Stimulated activated CD8-positive, alpha-beta memory T cell treated with anti-CD3 and anti-CD28 coated beads, Interleukin-4, amount 100 ng/mL, for 1 hour (primary cell): ENCODE measurements around the gene CLRN3.

Experiments used
- DNase-seq, 2 donors: peaks; one replicate each; pipeline ENCODE4 v3.0.0-alpha.2; 2020; ENCODE audit warnings: low read depth in 2 of 2, low spot score in 1 of 2

The CLRN3 gene

DNA sequence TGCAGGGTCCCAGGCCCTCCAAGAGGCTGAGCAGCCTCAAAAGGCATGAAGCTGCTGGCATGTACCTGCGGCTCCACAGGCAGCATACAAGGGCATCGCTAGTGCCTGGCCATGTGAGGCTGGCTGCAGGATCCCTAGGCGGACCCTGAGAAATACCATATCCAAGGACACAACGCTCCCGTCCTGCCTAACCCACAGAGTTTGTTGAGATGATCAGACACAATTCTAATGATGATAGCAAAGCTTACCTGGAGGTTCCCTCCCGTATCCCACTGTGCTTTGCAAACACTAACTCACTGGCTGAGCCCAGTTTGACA, 17.3 kb downstream of the CLRN3 start:
- no peak for DNase-seq

DNA sequence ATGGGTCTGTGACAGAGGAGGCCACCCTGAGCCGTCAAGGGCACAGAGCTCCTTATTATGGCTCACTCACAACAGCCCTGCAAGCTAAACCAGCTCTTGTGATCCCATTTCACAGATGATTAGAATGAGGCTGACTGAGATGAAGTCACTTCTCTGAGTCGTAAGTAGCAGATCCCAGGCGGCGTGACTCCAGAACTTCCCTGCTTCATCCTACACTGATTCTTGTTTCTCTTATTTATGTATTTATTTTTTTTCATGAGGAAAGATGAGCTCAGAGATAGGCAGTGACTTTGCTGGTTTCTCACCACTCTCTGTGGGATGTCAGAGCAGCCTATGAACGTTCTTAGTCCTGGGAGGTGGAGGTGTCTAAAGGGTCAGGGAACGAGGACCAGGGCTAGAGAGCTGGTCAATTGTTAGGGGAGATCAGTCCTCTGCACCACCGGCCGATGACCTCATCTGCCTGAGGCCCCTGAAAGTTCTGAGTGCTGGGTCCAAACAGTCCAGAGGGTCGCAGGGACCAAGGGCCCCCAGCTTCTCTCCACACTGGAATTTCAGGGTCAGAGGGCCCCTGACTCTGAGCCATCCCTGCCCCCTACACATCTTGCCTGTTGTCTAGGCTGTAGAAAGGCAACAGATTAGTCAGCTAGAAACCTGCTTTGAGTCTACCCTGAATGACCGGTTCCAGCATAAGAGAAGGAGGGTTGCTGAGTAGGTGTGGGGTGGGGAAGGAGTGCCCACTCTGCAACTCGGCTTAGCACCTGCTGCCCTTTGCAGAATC, 17.9 kb downstream of the CLRN3 start:
- DNase-seq = no peak

DNA sequence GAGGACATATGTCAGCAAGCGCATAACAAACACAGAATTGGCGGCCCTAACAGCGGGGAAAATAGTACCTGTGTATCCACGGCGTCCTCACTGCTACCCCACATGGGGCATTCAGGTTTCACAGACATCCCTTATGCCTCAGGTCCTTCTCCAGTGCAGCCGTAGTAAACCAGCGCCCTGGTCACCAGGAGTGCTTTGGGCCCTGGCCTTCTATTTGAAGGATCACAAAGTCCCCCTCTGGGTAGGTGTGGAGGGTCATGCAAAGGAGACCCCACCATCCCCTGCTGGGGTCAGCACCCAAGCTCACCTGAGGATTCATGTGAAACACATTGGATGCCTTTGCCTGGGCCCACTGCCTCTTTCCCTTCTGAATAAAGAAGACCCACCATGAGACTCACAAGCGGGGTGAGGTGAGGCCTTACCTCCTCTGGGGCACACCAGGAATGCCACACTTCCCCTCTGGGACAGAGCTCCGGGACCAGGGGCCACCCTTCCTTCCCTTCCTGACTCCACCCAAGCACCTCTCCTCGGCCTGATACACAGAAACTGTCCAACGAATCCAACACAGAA, 18.8 kb downstream of the CLRN3 start:
- no peak for DNase-seq

DNA sequence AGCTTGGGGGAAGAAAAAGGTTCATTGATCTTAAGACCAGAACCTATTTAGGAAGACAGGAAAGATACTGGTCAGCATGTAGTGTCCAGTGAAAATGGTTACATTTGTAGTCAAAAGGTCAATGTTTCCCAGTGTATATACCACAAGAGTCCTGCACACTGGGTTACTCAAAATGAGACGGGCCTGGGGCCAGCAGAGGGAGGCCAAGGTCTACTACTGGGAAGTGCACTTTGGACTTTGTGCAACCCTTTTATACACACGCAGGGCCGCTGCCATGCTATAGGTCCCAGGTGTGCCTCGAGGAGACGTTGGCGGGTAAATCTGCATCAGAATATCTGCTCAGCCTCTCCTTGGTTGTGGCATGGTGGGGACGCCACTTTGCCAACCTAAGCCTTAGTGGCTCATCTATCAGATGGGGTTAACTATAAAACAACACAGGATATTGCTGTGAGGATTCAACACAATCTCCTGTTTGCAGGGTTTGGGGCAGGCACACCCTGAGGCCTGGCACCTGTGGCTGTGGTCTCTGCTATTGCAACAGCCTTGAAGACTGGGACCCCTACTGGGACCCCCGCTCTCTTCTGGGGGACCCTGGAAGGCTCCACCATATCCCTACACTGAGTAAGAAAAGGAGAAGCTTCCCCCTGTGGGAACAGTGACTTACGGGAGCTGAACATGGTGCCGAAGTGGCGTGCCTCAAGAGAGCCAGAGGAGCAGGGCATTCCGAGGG, 19.7 kb downstream of the CLRN3 start:
- DNase-seq = no peak

DNA sequence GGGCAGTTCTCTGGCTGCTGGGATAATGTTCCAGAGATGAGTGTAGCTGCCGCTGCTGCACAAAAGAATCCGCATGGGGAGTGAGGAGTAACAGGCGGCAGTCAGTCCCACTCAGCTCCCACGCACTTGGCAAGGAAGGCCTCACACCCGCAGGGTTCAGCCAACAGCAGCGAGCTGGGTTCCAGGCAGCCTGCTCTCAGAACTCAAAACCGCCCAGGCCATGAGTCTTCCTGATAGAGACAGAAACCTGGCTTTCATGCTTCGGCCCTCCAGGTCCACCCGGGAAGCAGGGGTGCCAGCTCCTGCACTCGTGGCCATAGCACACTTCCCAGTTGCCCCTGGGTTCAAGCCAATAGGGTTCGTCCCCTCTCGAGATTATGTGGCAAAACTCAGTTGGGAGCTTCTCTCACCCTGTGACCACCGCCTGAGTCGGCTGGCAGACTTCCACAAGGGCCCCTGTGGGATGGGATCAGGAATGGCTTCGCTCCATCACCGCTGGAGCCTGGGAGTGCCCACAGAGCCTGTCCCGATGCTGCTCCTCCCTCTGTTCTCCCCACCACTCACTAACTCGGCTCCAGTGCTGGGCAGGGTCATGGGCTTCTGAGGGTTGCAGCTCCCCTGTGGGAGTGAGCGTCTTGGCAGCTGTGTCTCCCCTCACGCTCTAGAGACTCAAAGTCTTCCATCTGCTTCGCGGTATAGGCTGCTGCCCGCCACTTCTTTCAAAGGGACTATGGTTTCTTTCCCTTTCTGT, 20.6 kb downstream of the CLRN3 start:
- DNase-seq = no peak

DNA sequence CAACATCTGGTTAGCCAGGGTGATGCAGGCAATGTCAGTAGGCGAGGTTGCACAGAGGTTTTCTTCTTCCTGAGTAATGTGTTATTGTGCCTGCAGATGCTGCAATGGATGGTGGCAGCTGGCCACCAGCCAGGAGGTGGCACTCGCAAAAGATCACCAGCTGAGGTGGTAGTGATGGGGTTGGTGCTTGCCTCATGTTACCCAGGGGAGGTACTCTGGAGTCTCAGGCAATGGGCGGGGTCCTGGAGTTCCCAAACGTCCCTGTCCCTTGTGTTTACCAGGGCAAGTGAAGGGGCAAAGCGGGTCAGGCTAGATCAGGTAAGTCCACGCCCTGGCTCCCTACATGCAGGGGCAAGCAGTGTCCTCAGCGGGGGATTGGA, 21.1 kb downstream of the CLRN3 start:
- no peak for DNase-seq

DNA sequence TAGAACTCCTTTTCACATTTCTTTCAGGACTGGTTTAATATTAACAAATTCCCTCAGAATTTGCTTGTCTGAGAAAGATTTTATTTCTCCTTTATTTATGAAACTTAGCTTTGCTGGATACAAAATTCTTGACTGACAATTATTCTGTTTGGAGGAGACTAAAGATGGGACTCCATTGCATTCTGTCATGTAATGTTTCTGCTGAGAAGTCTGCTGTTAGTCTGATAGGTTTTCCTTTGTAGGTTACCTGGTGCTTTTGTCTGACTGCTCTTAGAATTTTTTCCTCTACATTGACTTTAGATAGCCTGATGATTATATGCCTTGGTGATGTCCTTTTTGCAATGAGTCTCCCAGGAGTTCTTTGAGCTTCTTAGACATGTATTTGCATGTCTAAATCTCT, 23.4 kb downstream of the CLRN3 start:
- DNase-seq = no peak

DNA sequence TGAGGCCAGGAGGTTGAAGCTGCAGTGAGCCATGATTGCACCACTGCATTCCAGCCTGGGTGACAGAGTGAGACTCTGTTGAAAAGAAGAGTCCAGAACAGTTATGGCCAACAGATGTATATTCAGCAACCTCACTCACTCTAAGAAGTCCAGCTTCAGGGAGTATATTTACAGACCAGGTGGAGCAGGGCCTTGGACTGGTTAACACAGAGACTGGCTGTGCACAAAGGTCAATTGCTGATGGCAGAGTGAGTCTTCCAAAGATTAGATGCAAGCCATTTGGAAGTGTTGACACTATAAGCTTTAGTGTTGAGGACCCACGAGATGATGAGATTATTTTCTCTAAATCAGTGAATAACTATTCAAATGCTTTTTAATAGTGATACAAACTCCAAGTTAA, 24.9 kb downstream of the CLRN3 start:
- DNase-seq = no peak

DNA sequence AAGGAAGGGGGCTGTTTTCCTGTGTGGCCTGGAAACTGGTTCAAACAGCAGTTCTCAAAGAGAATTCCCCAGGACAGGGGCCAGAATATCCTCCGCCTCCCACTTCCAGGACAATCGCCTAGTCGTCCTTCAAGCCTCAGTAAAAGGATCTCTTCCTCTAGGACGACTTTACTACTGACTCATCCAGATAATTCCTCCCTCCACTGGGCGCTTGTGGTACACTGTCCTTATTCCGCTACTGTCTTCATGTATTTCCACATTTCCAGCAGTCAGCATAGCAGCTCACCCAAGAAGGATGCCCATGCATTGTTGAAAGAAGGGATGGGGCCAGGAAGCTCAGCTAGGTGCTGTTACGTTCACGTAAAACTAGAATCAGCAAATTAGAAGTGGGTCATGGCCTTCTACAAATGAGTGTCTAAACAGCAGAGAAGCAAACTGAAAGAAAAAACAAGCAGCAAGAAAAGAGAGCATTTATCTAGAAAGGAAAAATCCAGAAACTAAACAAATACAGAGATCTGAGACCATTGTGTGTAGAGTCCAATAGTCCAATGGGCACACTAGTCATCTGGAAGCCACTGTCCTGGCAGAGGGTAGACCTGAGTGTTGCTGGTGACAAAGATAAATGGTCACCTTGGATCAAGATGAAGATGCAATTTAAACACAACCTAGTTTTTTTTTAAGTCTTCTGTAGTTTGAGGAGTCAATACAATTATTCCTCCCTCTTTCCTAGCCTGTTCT, 26.3 kb downstream of the CLRN3 start:
- no peak for DNase-seq

DNA sequence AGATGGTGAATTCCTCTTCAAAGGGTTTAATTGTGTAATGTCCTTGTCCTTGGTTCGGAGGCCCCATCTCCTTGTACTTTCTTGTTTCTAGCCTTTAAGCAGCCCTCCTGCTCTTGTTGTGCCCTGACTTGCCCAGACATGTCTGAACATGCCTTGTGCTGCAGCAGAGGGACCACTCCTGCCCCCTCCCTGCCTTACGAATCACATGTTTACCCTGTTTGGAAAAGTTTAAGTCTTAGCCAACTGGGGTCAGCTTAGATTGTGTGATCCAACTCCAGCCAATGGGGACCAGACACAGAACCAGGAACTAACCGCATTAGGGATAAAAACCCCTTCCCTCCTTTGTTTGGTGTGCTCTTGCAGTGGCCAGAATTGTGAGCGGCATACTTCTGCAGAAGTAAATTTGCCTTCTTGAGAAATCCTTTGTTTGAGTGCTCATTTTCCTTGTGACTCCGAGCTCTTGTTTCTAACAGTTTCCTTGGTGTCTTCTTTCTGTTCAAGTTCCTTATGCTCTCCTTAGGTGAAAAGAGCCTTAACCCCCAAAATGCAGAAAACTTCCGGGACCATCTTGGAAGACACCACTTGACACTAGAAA, 29.4 kb downstream of the CLRN3 start:
- DNase-seq = no peak

DNA sequence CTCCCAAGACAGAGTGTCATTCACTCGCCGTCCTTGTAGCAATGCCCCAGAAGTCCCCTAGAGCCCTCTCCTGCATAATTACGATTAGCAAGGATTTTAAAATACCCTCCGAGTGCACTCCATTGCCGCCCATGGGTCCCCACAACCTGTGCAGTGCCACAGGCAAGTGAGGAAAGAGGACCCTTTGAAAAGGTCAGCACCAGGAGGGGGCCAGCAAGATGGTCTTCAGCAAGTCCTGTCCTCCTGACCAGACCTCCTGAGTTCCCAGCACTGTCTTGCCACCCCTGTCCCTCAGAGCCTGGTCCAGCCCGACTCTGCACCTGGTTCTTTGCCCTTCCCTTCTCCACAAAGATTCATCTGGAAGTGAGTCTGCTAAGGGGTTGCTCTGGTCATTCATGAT, 32.1 kb downstream of the CLRN3 start:
- no peak for DNase-seq

DNA sequence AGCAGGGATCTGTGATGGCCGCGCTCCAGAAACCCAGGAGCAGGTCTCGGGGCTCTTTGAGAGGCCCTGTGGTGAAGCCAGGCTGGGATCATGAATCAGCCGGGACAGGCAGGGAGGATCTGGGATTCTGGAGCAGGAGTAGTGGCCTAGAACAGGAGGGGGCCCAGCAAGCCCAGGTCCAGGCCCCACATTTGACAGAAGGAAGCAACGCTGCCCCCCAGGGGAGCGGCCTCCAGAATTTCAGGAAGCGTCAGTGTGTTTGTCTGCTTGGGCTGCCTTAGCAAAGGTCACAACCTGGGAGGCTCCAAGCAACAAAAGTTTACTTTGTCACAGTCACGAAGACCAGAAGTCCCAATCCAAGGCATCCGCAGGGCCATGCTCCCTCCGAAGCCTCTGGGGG, 36.8 kb downstream of the CLRN3 start:
- DNase-seq = no peak

DNA sequence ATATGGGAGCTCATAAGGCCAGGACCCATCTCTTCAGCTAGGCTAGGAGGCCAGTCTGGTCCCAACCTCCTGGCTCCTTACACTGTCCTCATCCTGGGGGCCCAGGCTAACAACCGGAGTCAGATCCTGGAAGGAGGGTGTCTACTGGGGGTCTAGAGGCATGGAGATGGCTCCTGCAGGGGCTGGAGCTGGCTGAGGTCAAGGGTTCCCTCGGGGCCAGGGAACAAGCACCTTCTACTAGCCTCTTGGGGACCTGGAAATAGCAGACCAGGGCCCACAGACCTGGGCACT, 37.2 kb downstream of the CLRN3 start:
- no peak for DNase-seq

DNA sequence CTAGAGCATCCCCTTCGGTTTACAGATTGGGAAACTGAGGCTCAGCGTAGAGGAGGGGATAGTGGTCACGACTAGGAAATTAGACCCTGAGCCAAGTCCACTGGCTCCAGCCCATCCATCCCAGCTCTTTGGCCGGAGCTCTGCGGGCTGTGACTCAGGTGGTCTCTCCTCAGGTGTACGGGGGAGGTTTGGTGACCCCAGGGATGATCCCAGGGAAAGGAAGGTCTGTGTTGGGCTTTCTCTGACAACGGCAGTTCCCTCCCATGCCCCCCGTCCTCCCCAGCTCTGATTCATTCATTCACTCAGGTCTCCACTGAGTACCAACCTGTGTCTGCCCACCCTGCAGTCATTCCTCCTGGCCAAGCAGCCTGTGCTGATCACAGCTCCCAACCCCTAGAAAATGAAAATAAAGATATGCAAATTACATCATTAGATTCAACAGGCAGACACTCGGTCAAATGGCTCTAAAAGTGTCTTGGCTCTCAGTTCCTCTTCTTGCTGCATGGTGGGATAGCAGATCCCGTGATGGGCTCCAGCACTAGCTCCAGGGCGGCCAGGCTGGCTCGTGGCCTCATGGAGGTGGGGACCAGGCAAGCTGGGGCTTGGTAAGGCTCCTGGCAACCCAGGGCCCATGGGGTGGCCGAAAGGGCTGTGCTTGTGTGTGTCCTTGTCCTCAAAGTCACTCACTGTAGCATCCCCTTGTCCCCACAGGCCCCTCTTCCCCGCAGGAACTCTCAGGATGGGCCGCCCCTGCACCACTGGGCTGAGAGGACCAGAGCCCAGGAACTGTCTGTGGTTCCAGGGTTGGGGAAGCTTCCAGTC, 37.8 kb downstream of the CLRN3 start:
- no peak for DNase-seq

DNA sequence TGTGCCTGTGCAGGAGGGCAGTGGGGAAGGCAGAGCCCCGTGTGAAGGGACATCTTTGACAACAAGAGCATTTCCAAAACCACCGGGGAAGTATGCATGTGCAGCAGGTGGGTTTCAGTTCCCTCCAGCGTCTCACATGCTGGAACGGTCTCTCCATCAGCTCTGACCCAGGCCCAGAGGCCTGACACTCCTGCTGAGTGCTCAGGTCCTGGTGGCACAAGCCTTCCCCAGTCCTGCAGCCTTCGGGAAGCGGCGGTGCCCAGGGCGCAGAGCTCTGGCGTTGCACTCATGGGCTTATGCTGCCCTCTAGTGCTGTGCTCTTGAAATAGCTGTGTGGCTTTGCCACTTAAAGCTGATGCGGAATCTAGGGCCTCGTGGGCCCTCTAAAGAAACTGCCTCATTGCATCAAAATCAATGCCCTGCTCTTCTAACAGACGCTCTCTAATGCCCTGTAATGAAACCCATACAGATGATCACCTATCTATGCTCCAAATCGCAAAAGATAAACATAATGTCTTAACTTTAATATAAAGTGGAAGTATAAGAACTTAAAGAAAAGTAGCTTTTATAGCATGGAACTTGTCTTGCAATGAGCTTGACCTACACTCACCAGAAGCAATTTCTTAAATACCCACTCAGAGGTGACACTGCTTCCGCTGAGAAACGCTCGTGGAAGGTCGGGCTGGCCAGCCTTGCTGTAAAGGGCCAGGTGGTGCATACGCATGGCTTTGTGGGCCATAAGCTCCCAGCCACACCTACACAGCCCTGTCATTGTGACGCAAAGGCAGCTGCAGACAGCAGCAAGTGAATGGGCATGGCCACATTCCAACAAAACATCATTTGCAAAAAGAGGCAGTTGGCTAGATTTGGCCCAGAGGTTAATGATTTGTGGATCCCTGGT, 38.6 kb downstream of the CLRN3 start:
- DNase-seq = no peak

DNA sequence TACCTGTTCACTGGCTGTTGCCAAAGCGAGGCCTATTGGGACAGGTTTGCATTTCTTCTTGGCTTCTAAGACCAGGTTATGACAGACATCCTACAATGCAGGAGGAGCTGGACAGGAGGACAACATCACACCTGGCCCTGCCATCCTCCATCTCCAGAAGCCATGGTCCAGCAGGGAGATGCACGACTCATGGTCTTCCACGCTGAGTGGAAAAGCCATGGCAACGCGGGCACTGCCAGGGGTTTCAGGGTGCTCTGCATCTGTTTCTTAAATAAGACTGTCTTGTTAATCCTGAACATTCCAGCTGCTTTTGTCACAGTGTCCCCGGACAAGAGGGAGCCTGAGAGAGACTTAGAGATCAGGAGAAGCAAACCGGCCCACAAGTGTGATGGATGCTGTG, 40.3 kb downstream of the CLRN3 start:
- DNase-seq = no peak

DNA sequence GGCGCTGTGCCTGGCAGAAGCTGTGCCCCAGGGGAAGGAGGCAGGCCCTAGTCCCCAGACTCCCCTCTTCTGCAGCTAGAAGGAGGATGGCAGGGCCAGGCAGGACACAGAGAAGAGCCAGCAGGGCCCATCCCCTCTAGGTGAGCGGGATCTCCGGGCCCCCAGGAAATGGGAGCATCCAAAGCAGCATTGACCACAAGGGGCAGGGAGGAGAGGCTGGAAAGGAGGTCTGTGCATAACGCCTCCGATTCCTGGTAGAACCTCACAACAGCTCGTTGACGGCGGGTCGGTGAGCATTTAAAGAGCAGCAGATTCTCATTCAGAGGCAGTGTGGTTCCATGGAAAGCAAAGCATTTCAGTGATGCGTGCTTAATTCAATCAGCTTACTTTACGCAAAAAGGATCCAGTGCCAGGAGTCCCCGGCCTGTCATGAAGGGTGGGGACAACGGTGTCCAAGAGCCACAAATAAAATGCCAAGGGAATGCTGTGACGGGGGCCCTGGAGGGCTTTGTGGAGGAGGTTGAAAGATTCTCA, 41.0 kb downstream of the CLRN3 start:
- no peak for DNase-seq

DNA sequence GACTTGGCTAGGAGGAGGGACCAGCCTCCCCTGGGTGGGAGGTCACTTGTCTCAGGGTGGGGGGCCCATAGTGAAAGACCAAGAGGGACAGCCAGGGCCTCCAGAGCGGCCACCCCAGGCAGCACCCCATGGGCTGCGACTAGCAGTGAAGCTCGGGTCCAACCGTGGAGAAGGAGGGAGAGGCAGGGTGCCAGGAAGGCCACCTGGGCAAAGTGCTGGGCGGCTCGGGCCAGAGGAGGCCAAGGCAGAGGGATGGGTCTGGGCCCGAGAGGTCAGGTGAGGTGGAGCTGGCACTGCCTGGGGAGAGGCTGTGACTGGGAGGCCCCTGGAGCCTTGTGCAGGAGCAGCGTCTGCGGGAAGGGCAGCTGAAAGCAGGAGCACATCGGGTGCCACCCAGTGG, 41.8 kb downstream of the CLRN3 start:
- no peak for DNase-seq

DNA sequence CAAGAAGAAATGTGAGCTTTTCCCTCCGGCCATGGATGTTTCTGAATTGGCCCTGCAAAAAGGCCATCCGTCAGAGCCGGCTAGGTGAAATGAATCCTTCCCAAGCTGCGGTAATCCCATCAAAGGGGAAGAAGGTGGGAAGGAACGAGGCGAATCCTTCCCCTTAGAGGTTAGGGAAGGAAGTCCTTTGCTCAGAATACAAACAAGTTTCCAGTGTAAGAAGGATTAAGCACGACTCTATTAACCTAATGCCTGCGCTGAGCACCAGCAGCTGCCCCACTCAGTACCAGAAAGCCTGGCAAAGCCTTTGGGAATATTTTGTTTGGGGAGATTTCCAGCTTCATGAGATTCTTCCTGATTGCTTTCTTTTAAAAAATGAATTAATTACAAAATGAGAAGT, 42.8 kb downstream of the CLRN3 start:
- DNase-seq = no peak
